Measurements from ENCODE around the gene FOXJ1.

DNA sequence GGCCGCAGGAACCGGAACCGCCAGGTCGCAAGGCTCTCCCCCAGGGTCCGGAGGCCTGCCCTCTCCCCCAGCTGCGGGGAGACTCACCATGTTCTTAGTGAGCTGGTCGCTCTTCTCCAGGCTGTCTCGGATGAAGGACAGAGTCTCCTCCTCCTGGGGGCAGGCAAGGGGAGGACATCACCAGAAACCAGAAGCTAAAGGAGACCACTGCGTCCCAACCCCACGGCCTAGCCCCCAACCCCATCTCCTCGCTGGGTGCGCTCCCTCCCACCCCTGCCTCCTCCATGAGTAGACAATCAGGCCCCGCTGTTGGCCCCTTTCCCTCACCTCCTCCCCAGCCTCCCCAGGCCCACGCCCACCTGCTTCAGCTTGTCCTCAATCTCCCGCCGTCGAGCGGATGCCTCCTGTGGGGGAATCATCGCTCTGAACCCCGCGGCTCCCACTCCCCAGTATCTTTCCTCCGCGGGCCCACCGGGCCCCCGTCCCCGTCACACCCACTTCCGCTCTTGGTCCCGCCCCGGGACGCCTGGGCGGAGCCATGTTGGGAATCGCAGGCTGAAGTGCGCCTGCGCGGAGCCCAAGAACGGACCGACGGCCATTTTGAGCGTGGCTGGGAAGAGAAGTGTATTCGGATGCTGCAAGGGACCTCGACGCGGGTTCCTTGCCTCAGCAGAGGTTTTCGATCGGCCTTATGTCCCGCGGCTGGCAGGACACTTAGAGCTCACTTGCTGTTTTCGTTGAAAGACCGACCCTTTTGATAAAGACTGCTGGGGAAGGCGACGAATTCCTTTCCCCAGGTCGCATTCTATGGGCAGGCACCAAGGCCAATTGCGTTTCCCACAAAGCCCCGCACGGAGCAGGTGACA, 37.5 kb downstream of the FOXJ1 start, which contains the start of gene EXOC7:
- TF ChIP-seq POLR2A (IDR thresholded peaks at IDR 0.05) (peak in 1 of 2 donors; percentile 37), CTCF (IDR thresholded peaks at IDR 0.05) (no peak)
